A549 (cell line): ENCODE results near the gene XPO5. TPM values are rescaled to one million over a fixed set of nuclear protein-coding genes. Genes with fewer than 3 reads are reported as not detected.

ENCODE experiments used
- ATAC-seq, 2 experiments: fragments of 200-7000 bp in 1 of 2; fragments of >200 bp in 1 of 2; cut with Nextera tagmentation in 1 of 2; cut with Tn5 transposase in 1 of 2; 3 replicates each; pipeline versions ENCODE4 v1.8.0 to v1.9.1; 2018 to 2020; ENCODE audit warnings: mild to moderate bottlenecking in 1 of 2, moderate library complexity in 1 of 2
- CTCF ChIA-PET: fragments of 300-600 bp; sonication (Branson Sonifier 250); formaldehyde crosslinking; extraction: SDS; loops from one replicate; lab custom pipeline; 2021; ENCODE audit warnings: antibody characterized with exemption, inconsistent platforms; lab: Yijun Ruan, JAX
- POLR2A ChIA-PET: fragments of 350-600 bp; formaldehyde crosslinking; extraction: SDS; loops from one replicate; lab custom pipeline; 2021; ENCODE audit warnings: antibody characterized with exemption, inconsistent platforms; lab: Yijun Ruan, JAX
- DNase-seq, 2 experiments: peaks; one replicate each; pipeline versions ENCODE4 v3.0.0 to v3.0.0-alpha.2; 2011 to 2016; ENCODE audit warnings: low read depth in 1 of 2, low spot score in 1 of 2
- FAIRE-seq: peaks from 2 replicates; lab custom pipeline; 2011; peaks lifted over from hg19 to GRCh38; lab: Jason Lieb, UNC
- H3K27ac ChIP-seq, 2 experiments: fragments of >200 bp; sonication (Bioruptor Twin); formaldehyde crosslinking; 3 replicates each; pipeline ENCODE4 v1.5.1; 2016 to 2017
- H3K4me1 ChIP-seq: fragments of >200 bp; sonication (Bioruptor Twin); formaldehyde crosslinking; 3 replicates; pipeline ENCODE4 v1.6.1; 2016
- H3K4me2 ChIP-seq: fragments of >200 bp; sonication (Bioruptor Twin); formaldehyde crosslinking; 3 replicates; pipeline ENCODE4 v1.6.1; 2016
- H3K4me3 ChIP-seq: fragments of >200 bp; sonication (Bioruptor Twin); formaldehyde crosslinking; 3 replicates; pipeline ENCODE4 v1.5.1; 2016
- H3K9me3 ChIP-seq: fragments of >200 bp; sonication (Bioruptor Twin); formaldehyde crosslinking; 3 replicates; pipeline ENCODE4 v1.6.1; 2016
- CBX8 ChIP-seq: fragments of 200-600 bp; sonication (generic); IDR thresholded peaks from 2 replicates; pipeline ENCODE4 v1.6.1; 2016
- CEBPB ChIP-seq, 2 experiments: fragments of >200 bp in 1 of 2; sonication (Bioruptor Twin) in 1 of 2; formaldehyde crosslinking in 1 of 2; IDR thresholded peaks; 2 replicates each; pipeline ENCODE4 v1.6.1; 2012 to 2016
- EHF ChIP-seq: fragments of 250-450 bp; sonication (Bioruptor Pico); IDR thresholded peaks from 2 replicates; pipeline ENCODE4 v1.5.0; 2020; ENCODE audit warnings: mild to moderate bottlenecking
- EHMT2 ChIP-seq: fragments of 200-600 bp; sonication (generic); IDR thresholded peaks from 2 replicates; pipeline ENCODE4 v1.6.1; 2016; ENCODE audit warnings: antibody characterized with exemption, low read depth, mild to moderate bottlenecking, moderate library complexity
- FOSB ChIP-seq: fragments of 250-450 bp; sonication (Bioruptor Pico); IDR thresholded peaks from 2 replicates; pipeline ENCODE4 v1.5.0; 2020; ENCODE audit warnings: mild to moderate bottlenecking, moderate library complexity
- FOSL2 ChIP-seq, 2 experiments: fragments of 450-650 bp in 1 of 2; fragments of >200 bp in 1 of 2; sonication (Bioruptor Twin) in 1 of 2; formaldehyde crosslinking; IDR thresholded peaks; 2 replicates each; pipeline versions ENCODE4 v1.5.0 to v1.6.1; 2016 to 2020; ENCODE audit warnings: mild to moderate bottlenecking in 1 of 2, moderate library complexity in 1 of 2
- FOXS1 ChIP-seq: fragments of 250-450 bp; sonication (Bioruptor Pico); IDR thresholded peaks from 2 replicates; pipeline ENCODE4 v1.5.0; 2020; ENCODE audit warnings: mild to moderate bottlenecking, moderate library complexity
- HOXB5 ChIP-seq: fragments of 250-450 bp; sonication (Bioruptor Pico); IDR thresholded peaks from 2 replicates; pipeline ENCODE4 v1.5.0; 2020; ENCODE audit warnings: mild to moderate bottlenecking, moderate library complexity
- JUN ChIP-seq, 2 experiments: fragments of >200 bp; sonication (Bioruptor Twin); formaldehyde crosslinking; IDR thresholded peaks; 2 replicates in 1 of 2; 3 replicates in 1 of 2; pipeline ENCODE4 v1.6.1; 2016 to 2017
- MAZ ChIP-seq: fragments of 150-350 bp; IDR thresholded peaks from 2 replicates; pipeline ENCODE4 v1.6.1; 2014; ENCODE audit warnings: antibody characterized with exemption, low read depth, low read length, borderline replicate concordance
- MYC ChIP-seq: IDR thresholded peaks from 2 replicates; pipeline ENCODE4 v1.6.1; 2012; ENCODE audit warnings: mild to moderate bottlenecking, inconsistent platforms, low read length, improper control_type of control experiment, borderline replicate concordance
- NFE2L2 ChIP-seq: fragments of 150-350 bp; conservative IDR thresholded peaks from 2 replicates; pipeline ENCODE4 v1.6.1; 2014; ENCODE audit warnings: low read length
- POLR2A ChIP-seq: IDR thresholded peaks from 2 replicates; pipeline ENCODE4 v1.6.1; 2012; ENCODE audit warnings: mild to moderate bottlenecking, low read length
- RAD21 ChIP-seq, 2 experiments: fragments of >200 bp in 1 of 2; sonication (Bioruptor Twin) in 1 of 2; formaldehyde crosslinking in 1 of 2; IDR thresholded peaks in 1 of 2; conservative IDR thresholded peaks in 1 of 2; 2 replicates in 1 of 2; 3 replicates in 1 of 2; pipeline ENCODE4 v1.6.1; 2012 to 2018; ENCODE audit warnings: inconsistent platforms in 1 of 2
- SREBF2 ChIP-seq: fragments of 450-650 bp; IDR thresholded peaks from 2 replicates; pipeline ENCODE4 v1.6.1; 2014; ENCODE audit warnings: mild to moderate bottlenecking, moderate library complexity
- TP53 ChIP-seq: fragments of 250-450 bp; sonication (Bioruptor Pico); IDR thresholded peaks from 2 replicates; pipeline ENCODE4 v1.5.0; 2021; ENCODE audit warnings: mild to moderate bottlenecking, moderate library complexity
- ZC3H11A ChIP-seq: fragments of 450-650 bp; IDR thresholded peaks from 2 replicates; pipeline ENCODE4 v1.6.1; 2014; ENCODE audit warnings: antibody characterized with exemption, mild to moderate bottlenecking
- WGBS: methylation state at CpG from one replicate; pipeline ENCODE4 v1.1.6; 2017; ENCODE audit errors: missing lambda C conversion rate; 5-methylcytosine and 5-hydroxymethylcytosine counted together
- polyA plus RNA-seq, 4 experiments: library from polyadenylated mRNA; depleted of rRNA in 3 of 4; stranded (reverse); fragments of >200 nt; fragmentation: RNase III in 1 of 4; extraction: RNeasy Plus Mini Kit Qiagen cat#74134 plus additional on column Dnase treatment in 1 of 4; gene quantifications; 2 replicates in 3 of 4; 3 replicates in 1 of 4; pipeline ENCODE4 v1.2.3, GENCODE V29; 2011 to 2017
- TF ChIP-seq, protein P1 (sequence below): fragments of 250-450 bp; sonication (Bioruptor Pico); IDR thresholded peaks from 2 replicates; pipeline ENCODE4 v1.5.0; 2021; ENCODE audit warnings: mild to moderate bottlenecking, moderate library complexity, borderline replicate concordance
- TF ChIP-seq, protein P2 (sequence below): fragments of >200 bp; sonication (Bioruptor Twin); formaldehyde crosslinking; IDR thresholded peaks from 3 replicates; pipeline ENCODE4 v1.6.1; 2016
- TF ChIP-seq, protein P3 (sequence below): fragments of >200 bp; sonication (Bioruptor Twin); formaldehyde crosslinking; IDR thresholded peaks from 2 replicates; pipeline ENCODE4 v1.6.1; 2016
- TF ChIP-seq, protein P4 (sequence below): fragments of >200 bp; sonication (Bioruptor Twin); formaldehyde crosslinking; IDR thresholded peaks from 3 replicates; pipeline ENCODE4 v1.5.1; 2016

Gene XPO5
- polyA plus RNA-seq, 2 of the 4 experiments (the other 2 are of a cell fraction), result 24.8 to 51.0 TPM

DNA sequence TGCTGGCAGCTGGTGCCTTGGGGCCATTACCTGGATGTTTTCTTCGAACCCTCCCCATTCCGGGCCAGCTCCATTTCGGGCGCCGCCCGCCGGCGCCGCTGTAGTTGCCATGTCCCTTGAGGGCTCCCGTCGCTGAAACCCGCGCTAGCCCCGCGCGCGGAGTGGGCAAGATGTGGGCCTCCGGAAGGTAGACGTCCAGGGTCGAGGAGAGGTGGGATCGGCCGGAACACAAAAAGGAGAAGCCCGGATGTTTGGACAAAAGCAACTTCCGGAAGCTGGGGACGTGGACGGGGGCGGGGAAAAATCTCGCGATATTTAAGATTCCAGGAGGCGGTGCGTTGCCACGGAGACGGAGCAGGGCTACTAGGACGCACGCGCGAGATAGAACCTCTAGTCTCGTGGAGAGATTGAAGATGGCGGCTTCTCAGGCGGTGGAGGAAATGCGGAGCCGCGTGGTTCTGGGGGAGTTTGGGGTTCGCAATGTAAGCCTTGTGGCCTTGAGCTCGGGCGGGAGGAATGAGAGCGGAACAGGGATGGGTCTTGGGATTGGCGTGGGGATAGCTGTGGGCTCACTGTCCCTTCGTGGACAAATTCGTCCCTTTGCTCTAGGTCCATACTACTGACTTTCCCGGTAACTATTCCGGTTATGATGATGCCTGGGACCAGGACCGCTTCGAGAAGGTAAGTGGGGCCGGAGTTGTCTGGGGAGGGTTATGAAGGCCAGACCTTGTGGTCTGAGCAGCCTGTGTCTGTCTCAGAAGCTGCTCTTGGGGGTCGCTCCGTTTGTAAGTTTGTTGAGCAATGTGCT lies 58.9 kb downstream of the XPO5 start, which contains the start of the genes POLR1C and YIPF3 (continued):
- TF ChIP-seq, protein P1, sequence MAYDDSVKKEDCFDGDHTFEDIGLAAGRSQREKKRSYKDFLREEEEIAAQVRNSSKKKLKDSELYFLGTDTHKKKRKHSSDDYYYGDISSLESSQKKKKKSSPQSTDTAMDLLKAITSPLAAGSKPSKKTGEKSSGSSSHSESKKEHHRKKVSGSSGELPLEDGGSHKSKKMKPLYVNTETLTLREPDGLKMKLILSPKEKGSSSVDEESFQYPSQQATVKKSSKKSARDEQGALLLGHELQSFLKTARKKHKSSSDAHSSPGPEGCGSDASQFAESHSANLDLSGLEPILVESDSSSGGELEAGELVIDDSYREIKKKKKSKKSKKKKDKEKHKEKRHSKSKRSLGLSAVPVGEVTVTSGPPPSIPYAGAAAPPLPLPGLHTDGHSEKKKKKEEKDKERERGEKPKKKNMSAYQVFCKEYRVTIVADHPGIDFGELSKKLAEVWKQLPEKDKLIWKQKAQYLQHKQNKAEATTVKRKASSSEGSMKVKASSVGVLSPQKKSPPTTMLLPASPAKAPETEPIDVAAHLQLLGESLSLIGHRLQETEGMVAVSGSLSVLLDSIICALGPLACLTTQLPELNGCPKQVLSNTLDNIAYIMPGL (CRISPR knock-in tag), result no peak
- TF ChIP-seq CEBPB (IDR thresholded peaks at IDR 0.05) (no peak), MYC (peak; percentile 92), JUN (IDR thresholded peaks at IDR 0.05) (peak; percentile 61 to 65; a peak in 3 of 5 replicates), MAZ (no peak), TP53 (CRISPR knock-in tag) (no peak), EHF (no peak), SREBF2 (no peak), POLR2A (peak; percentile 86)
- TF ChIP-seq, protein P2, sequence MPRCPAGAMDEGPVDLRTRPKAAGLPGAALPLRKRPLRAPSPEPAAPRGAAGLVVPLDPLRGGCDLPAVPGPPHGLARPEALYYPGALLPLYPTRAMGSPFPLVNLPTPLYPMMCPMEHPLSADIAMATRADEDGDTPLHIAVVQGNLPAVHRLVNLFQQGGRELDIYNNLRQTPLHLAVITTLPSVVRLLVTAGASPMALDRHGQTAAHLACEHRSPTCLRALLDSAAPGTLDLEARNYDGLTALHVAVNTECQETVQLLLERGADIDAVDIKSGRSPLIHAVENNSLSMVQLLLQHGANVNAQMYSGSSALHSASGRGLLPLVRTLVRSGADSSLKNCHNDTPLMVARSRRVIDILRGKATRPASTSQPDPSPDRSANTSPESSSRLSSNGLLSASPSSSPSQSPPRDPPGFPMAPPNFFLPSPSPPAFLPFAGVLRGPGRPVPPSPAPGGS, result peak; percentile 81; the same call in 2 of the 3 replicates

DNA sequence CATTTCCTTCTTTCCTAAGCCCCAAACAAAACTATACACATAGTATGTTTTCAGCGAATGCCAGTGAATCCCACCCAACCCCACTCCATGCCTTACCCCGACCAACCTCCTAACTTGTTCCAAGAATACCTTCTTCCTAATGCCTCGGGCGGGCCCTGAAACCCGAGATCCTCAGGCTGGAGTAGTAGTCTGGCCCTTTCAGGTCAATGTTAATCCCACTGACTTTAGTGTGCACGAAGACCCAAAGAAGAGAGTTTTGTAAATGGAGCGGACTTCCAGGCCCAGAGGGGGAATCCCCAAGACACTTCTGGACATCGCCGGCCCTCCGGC lies 59.5 kb downstream of the XPO5 start:
- peak; percentile 3 to 10; a peak in 1 of 6 replicates for ATAC-seq

DNA sequence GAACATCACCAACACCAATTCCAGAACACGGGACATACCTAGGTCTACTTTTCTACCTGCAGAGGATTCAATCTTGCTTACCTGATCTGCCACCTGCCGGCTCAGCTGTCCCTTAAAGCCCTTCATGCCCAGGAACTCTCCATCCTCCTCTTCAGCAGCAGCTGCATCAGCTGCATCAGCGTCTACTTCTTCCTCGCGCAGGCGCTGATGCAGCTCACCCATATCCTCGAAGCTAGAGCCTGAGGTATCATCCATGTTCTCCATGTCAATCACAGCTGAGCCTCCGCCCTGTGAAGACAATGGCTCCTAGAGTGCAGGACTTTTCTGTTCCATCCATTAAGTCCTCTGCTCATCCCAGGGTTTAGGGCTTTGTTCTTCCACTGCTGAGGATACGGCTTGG lies 60.0 kb downstream of the XPO5 start:
- WGBS, result 71% methylated on average over 9 of the region's 9 CpGs
- ChIA-PET POLR2A (interaction anchor here (1.3 kb wide), 1 partner anchor 22 kb away, joined by 4 read pairs; no protein-coding TSS in a partner anchor), CTCF (interaction anchor here (2.2 kb wide), 1 partner anchor 9 kb away, joined by 12 read pairs; no protein-coding TSS in a partner anchor)
- H3K4me2 ChIP-seq, result peak overlapping the region; percentile 98
- TF ChIP-seq ZC3H11A (no peak), EHMT2 (no peak)
- TF ChIP-seq, protein P3, sequence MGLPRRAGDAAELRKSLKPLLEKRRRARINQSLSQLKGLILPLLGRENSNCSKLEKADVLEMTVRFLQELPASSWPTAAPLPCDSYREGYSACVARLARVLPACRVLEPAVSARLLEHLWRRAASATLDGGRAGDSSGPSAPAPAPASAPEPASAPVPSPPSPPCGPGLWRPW, result no peak
- TF ChIP-seq, all 56 proteins: peak for 0
- no peak for DNase-seq
- Histone ChIP-seq H3K4me1 (peaks cover 19% of the 10 kb centered on the region), H3K9me3 (no peaks in the 10 kb centered on the region), H3K4me3 (peak overlapping the region; percentile 93), H3K27ac (peak overlapping the region; percentile 82 to 97)
- no peak for ATAC-seq
- FAIRE-seq, result no peak

More for the DNA sequence above, 59.5 kb downstream of the XPO5 start:
- peak overlapping the region; percentile 93 for H3K4me3 ChIP-seq
- 6% methylated on average over 6 of the region's 10 CpGs for WGBS
- FAIRE-seq, result no peak
- H3K27ac ChIP-seq, result peak overlapping the region; percentile 82 to 97
- POLR2A ChIA-PET, result interaction anchor here (1.2 to 1.3 kb wide), 2 partner anchors 9 to 22 kb away, joined by 4 to 5 read pairs; no protein-coding TSS in a partner anchor
- no peaks in the 10 kb centered on the region for H3K9me3 ChIP-seq
- TF ChIP-seq ZC3H11A (no peak), POLR2A (no peak), SREBF2 (no peak), FOXS1 (CRISPR knock-in tag) (no peak), FOSB (no peak), CBX8 (no peak), HOXB5 (CRISPR knock-in tag) (no peak), RAD21 (conservative IDR thresholded peaks at IDR 0.05 in 1 of 2, IDR thresholded peaks at IDR 0.05 in 1 of 2) (no peak), NFE2L2 (no peak), FOSL2 (IDR thresholded peaks at IDR 0.05) (no peak), FOSL2 (CRISPR knock-in tag; IDR thresholded peaks at IDR 0.05) (no peak)
- TF ChIP-seq, protein P4, sequence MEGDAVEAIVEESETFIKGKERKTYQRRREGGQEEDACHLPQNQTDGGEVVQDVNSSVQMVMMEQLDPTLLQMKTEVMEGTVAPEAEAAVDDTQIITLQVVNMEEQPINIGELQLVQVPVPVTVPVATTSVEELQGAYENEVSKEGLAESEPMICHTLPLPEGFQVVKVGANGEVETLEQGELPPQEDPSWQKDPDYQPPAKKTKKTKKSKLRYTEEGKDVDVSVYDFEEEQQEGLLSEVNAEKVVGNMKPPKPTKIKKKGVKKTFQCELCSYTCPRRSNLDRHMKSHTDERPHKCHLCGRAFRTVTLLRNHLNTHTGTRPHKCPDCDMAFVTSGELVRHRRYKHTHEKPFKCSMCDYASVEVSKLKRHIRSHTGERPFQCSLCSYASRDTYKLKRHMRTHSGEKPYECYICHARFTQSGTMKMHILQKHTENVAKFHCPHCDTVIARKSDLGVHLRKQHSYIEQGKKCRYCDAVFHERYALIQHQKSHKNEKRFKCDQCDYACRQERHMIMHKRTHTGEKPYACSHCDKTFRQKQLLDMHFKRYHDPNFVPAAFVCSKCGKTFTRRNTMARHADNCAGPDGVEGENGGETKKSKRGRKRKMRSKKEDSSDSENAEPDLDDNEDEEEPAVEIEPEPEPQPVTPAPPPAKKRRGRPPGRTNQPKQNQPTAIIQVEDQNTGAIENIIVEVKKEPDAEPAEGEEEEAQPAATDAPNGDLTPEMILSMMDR, result no peak
- no peak for DNase-seq
- H3K4me2 ChIP-seq, result peak overlapping the region; percentile 98
- H3K4me1 ChIP-seq, result peaks cover 19% of the 10 kb centered on the region
- CTCF ChIA-PET, result interaction anchor here (2.2 kb wide), 1 partner anchor 10 kb away, joined by 12 read pairs; no protein-coding TSS in a partner anchor
